ENCODE measurements around the gene SLC2A13.
"Not testable (repeated sequence)": the region's sequence is repeated elsewhere in the genome, so short reads cannot be mapped to it uniquely, and the experiment has no call there.

The SLC2A13 gene

DNA sequence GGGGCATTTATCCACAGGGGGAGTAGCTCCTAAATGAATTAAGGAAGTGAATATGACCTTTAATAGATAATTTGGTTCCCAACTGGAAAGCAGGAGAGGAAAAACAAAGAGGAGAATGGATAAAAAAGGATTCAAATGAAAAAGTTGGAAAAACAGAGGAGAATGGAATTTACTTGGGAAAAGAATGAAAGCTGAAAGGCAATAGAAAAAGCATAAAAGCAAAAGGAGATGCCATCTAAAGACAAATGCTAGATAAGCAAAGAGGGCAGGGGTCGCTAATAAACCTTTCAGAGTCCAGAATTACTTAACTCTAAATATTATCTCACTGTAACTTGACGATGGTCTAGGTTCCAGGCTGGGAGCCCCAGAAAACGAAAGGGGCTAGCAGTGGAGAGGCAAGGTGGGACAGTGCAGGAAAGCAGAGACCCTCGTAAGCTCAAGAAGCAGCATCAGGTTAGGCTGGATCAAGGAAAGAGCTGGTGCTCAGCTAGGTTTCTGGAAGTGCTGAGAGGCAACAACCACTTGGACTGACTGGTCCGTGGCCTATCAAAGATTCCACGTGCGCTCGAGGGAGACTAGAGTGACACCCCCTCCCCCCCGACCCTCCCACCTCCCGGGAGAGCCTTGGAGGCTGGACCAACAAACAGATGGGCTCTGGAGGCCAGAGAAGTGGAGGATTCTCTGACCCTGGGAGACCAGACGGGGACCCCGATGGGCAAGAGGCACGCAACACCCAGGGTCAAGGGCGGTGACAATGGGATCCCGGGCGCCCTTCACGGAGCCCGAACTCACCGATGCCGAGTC is 1.2 kb downstream of the SLC2A13 start:
- DNase-seq: no peak

DNA sequence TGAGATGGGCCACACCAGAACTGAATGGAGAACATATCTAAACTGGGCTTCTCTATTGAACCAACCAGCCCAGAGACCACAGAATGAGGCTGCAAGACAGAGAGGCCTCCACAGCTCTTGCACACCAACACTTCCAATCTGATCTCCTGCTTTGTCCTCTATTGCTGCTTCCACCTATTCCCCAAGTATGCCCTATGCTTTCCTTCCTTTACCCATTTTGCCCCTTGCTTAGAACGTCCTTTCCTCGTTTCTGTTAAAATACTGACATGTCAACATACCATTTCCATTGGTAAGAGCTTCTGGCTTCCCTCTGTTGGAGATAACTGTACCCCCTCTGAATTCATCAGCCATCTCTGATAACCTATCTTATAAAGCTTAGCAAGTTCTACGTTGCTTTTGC is 2.8 kb downstream of the SLC2A13 start:
- DNase-seq: no peak

DNA sequence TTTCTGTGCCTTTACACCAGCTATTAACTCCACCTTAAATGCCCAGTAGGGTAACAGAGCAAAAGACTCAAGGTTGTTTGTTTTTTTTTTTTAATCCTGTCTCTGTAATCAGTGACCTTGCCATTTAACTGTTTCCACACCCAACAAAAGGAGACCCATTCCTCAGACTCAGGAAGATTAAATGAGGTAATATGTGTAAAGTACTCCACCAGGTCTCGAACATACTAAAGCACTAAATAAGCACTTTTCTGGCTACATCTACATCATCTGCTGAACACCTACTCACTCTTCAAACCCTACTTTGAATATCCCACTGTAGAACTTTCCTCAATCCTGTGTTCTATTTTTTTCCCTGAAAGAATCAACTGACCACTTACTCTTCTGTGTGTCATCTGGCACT is 4.1 kb downstream of the SLC2A13 start:
- DNase-seq: no peak

DNA sequence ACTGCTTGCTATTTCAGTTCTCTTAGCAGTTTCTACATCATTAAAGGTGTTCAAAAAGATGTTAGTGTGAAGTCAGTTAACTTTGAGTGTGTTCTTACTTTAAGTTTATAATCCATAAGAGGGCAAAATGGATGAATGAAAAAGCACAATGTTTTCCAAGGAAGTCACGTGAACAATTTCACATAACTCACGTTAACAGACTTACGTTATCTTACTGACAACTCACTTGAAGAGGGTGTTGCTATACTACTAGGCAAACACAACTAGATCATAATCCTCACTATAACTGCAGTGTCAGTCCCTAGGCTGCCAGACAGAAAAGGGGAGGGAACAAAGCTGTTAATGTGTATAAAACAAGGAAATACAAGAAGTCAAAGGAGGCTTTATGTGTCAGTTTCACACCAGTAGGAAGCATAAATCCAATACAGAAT is 6.4 kb downstream of the SLC2A13 start:
- DNase-seq: no peak

DNA sequence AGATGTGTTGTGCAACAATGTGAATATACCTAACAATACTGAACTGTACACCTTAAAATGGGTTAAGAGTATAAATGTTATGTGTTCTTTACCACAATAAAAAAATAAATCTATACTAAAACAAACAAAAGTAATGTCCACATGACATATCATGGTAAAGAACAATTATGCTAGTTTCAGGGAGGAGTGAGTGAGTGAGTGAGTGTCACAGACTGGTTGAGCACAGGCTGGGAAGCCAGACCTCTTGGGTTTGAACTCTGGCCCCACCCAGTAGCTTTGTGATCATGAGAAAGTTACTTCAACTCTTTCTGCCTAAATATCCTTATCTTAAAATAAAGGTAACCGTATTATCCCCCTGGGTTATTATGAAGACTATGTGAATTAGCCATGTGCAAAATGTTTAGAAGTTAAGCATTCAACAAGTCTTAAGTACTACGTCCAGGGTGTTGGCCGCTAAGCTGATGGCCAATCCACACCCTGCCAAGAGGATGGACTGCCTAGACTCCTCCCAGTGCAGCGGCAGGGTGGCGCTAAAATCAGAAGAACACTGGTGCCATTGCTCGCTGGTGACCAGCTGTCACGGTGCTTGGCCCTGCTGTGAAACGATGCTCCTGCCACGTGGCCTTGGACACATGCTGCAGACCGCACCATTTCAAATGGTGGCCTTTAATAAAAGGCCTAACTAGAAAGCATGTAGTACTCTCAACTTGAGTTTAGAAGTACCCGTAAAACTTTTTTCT is 7.3 kb downstream of the SLC2A13 start:
- no peak for DNase-seq

DNA sequence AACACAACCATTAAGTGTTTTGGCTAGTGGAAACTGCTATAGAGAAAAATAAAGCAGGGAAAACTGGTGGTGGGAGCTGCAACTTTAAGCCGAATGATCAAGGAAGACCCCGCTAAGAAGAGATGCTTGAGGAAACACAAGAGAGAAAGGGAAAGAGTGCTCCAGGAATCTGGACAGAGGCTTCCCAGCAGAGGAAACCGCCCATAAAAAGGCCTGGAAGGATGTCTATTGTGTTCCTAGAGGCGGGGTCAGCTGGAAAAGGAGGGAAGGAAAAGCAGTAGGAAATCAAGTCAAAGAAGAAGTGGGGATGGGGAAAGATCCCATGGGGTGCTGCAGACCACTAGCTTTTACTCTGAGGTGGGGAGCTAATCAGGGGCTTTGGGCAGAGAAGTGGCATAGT is 12.4 kb downstream of the SLC2A13 start:
- no peak for DNase-seq

DNA sequence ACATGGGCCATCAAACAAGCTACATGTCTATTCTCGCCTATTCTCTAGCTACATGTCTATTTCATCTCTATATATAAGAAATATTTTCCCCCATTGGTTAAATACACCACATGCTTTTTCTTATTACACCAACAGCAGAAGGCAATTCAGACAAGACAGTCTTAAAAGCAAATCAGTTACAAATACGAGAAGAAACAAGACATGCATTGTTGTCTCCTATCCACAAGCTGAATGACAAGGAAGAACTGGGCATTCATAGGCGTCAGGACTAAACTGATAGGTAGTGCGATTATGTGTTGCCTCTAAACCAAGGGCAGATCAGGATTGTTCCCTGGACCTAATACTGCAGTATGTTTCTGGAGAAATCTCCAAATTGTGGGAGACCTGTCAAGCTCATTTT is 19.4 kb downstream of the SLC2A13 start:
- DNase-seq: no peak

DNA sequence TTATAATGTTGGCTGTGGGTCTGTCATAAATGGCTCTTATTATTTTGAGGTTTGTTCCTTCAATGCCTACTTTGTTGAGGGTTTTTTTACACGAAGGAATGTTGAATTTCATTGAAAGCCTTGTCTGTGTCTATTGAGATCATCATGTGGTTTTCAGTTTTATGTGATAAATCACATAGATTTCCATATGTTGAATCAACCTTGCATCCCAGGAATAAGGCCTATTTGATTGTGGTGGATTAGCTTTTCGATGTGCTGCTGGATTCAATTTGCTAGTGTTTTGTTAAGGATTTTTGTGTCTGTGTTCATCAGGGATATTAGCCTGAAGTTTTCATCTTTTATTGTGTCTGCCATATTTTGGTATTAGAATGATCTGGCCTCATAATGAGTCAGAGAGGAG is 27.6 kb downstream of the SLC2A13 start:
- no peak for DNase-seq

DNA sequence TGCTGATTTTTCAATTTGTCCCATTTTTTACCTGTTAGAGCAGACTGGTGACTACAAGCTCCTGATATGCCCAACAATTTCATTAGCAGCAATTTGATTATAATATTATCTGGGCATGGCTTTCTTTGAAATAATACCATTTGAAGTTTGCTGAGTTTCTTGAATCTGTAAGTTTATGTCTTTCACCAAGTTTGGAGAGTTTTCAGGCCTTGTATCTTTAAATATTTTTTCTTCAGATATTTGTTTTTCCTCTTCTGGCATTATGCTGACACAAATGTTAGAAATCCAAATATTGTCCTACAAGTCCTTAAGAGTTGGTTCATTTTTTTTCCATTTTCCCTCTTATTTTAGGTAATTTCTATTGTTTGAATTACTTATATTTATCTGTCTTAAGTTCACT is 30.4 kb downstream of the SLC2A13 start:
- no peak for DNase-seq

DNA sequence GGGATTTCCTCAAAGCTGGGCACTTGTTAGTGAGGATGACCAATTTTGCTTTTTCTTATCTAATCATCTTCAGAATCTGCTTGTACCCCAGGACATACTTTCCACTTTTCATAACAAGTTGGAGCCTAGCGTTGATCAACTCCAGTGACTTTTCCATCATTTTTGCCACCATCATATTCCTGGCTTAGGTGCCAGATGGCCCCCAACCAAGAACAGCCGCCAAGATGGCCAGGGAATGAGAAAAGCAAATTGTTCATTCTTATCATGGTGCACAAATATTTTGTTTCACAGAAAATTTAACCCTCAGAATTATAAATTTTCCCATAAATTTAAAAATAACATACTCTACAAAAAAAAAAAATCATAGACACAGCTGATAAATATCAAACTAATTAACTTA is 37.5 kb downstream of the SLC2A13 start:
- DNase-seq: no peak

DNA sequence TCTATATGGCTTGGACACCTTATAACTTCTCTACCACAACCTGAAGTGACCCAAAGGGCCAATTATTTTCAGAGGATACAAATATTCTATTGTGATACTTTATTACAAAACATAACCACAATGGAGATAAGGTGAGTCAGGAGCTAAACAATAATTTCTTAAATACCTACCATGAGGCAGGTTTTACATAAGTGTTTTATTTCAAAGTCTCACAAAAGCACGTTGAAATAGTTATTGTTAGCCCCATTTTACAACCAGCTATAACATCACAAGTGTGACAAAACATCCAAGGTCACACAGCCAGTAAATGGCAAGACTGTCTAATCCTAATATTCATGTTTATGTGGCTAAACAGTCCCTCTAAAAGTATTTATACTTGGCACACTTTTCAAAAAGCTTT is 40.2 kb downstream of the SLC2A13 start:
- no peak for DNase-seq

DNA sequence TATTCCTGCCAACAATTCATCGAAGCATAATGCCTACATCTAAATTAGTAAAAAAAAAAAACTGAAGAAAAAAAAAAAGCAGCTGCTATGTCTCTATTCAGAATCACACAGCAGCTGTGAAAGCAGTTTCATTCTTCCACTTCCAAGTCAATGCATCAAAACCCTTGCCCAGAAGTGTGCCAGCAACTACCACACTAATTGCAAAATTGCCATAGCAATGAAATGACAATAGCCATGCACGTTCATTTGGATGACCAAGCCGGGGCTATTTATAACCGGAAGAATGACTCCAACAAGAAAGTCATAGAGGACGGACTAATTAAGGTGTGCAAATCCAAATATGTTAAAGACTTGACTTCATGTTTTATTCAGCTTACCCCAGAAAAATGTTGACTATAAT is 42.5 kb downstream of the SLC2A13 start:
- no peak for DNase-seq

DNA sequence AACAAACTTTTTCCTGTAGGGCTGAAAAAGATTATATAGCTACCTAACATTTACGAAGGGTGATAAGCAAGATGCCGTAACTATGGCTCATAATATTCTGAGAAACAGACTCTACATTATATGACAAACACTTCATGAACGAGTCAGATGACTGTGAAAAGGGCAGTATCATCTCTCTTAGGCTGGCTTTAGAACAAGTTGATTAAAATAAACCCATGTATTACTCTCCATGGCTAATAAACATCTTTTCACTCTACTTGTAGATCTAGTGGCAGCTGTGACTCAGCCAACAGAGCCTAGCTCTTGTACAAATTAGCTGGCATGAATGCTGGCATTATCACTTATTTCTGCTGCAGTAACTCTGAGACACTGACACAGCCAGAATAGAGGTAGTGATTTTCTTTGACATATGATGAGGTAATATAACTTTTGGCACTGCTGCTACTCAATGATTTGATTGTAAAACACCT is 47.1 kb downstream of the SLC2A13 start:
- DNase-seq: no peak

DNA sequence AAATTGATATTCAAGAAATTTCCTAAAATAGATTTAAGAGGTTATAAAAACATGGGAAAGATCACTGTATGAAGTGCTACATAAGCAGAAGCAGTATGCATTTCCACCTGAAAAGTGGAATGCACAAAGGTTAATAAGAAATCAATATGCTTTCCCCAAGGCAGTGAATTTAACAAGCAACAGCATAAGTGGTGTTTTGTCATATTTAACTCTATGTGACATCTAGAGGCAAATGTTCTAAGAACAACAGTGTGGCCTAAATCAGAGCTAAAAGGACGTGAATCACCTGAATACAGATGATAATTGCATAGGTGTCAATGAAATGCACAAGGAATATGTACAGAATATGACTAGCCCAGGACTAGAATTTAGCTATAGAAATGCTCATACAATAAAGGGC is 49.5 kb downstream of the SLC2A13 start:
- no peak for DNase-seq

DNA sequence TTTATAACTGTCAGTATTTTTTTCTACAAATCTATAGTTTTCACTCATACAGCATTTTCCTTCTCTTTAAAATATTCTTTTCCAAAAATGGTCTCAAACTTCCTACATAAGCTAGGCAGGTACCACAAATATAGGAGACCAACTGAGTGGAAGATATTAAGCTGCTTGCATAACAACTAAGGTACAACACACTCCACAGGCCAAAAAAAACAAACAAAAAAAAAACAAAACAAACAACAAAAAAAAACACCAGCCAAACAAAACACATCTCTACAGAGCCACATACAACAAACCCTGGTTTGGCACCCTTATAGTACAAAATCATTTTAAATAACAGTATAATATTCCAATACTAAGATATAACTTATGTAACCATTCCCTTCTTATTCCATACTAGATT is 50.1 kb downstream of the SLC2A13 start:
- no peak for DNase-seq

DNA sequence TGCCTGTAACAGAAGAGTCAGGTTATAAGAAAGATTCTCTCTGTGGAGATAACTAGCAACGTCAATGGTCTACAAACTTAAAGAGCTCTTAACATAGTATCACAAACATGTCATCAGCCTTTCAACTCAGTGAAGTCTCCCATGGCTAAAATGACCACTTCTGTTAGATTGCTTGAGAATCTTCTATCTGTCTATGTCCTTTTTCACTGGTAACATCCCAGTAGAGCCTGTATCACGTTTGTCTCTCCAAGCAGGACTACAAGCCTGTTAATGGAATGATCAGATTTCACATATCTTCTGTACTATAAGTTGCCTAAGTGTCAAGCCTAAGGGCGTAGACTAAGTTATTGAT is 50.7 kb downstream of the SLC2A13 start:
- DNase-seq: no peak

DNA sequence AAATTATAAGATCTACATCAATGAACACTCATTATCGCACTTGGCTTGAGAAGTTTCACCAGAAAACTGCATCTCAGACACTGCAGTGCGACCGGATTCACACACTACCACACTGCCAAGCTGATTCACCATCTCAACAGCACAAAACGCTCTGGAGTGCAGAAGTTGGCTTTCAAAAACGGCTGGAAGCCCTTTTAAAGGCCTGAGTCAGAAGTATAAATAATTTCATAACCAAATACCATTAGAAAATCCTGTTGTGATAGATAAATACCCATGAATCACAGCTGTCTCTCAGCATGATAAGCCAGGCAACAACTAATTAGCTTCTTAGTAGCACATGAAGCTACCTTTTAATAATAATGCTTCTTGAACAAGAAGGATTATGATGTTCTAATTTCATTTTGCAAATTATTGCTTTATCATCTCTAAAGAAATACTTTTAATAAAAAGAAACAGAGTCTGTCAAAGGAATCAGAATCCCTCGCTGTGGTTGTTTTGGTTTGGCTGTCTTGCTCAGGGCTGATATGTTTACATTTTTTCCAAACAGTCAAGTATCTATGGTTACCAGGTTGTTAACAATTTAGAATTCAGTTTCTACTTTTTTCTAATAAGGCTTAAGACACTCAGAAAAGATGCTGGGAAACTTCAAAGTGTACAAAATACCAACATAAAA is 51.2 kb downstream of the SLC2A13 start:
- DNase-seq: no peak

DNA sequence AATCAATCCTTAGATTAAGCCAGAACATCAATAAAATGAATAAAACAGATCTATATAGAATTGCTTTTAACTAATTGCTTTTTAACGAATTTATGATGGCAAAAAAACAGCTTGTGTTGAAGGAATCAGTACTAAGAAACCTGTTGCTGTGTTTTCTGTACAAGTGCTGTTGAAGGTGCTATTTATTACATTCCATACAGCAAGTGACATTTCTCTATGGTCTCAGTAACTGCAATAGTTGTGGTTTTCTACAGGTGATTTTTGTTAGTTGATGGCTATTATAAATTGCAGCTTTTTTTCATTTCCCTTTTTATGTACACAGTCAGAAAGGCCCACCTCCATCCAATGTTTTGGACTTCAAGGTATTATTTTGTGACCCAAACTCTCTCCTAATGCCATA is 56.6 kb downstream of the SLC2A13 start:
- no peak for DNase-seq

DNA sequence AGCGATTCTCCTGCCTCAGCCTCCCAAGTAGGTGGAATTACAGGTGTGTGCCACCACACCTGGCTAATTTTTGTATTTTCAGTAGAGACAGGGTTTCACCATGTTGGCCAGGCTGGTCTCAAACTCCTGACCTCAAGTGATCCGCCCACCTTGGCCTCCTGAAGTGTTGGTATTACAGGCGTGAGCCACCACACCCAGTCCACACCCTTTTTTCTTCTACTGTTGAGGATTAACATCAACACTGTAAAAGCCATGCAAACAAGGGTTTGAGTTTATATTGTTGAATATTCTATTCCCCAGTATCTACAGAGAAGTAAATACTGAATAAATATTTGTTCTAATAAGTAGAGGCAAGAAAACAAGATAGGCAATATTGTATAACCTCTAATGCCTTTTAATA is 58.9 kb downstream of the SLC2A13 start:
- not testable (repeated sequence) for DNase-seq

DNA sequence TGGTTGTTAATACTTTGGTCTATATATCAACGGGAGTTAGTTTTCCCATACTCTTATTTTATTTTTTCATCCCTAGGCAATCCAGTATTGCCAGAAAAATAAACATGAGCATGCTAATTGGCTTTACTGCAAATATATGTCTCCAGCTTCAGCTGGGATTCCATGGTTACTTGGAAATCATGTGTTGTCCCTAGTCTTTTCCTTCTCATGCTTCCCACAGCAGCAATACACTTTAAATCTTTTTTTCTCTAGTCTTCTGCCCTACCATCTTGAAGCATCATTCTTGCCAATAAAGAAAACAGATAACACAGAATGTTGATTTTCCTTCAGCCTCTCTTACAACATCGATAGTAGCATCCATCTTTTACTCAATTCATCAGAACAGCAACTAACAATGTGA is 60.2 kb downstream of the SLC2A13 start:
- no peak for DNase-seq

DNA sequence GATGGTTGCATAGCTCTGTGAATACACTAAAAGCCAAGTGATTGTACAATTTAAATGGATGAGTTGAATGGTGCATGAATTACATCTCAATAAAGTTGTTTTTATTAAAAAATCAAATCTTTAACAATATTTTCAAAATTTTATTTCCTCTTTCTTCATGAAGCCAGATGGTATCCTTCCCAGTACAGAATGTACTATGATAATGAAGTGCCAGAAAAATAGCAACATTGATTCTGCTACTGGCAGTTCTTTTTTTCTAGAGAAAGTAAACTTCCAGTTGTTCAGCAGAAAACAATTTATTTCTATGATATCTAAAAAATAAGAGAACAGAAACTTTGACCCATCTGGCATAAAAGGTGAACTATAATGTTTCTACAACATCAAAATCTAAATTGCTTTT is 61.5 kb downstream of the SLC2A13 start:
- no peak for DNase-seq

DNA sequence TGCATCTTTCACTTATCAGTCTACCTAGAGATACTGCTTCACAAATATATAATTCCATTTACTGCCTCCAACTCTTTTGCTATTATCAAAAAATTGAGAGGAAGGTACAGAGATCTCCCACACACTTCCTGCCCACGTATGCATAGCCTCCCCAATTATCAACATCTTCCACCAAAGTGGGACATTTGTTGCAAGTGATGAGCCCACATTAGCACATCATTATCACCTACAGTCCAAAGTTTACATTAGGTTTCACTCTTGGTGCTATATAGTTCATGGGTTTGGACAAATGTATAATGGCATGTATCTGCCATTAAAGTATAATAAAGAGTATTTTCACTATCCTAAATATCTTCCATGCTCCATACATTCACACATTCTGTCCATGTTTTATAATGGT is 66.3 kb downstream of the SLC2A13 start:
- no peak for DNase-seq

DNA sequence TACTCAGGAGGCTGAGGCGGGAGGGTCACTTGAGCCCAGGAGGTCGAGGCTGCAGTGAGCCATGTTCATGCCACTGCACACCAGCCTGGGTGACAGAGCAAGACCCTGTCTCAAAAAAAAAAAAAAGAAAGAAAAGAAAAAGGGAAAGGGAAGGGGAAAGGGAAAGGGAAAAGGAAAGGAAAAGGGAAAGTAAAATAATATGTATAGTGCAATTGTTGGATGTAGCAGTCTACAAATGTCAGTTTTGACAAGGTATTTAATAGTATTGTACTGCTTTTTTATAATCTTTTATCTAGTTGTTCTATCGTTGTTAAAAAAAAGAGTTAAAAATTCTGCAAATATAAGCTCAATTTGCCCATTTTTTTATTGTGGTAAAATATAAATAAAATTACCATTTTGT is 67.3 kb downstream of the SLC2A13 start:
- no peak for DNase-seq

DNA sequence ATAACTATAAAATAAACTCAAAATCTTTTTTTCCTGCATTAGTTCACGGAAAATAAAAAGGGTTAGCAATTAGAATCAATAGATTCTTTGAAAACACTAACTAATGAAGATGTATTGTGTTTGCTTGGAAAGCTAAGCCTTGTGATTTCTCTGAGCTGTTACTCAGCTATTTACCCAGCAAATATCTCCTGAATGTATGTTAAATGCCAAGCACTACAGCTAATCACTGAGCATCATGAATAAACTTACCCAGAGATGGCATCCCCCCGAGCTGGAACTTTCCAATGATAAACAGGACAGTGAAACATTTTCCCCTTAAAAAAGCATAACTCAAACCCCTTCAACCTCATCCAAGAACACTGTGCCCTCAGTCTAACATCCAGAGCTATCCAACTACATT is 71.2 kb downstream of the SLC2A13 start:
- no peak for DNase-seq
